OCI-LY1 (cell line): ENCODE data around the gene APLP2.

ENCODE experiments used
- CTCF ChIP-seq: fragments of 200-600 bp; sonication (generic), shearing (Covaris generic); IDR thresholded peaks from 2 replicates; pipeline ENCODE4 v1.5.1; 2017; ENCODE audit warnings: mild to moderate bottlenecking, antibody characterized with exemption, low read length, moderate library complexity, mixed read lengths
- EZH2 ChIP-seq: fragments of 200-600 bp; sonication (generic), shearing (Covaris generic); IDR thresholded peaks from 2 replicates; pipeline ENCODE4 v1.8.0; 2017; ENCODE audit warnings: borderline replicate concordance, mixed run types, mild to moderate bottlenecking, antibody characterized with exemption, low read length, moderate library complexity, mixed read lengths

- TF ChIP-seq EZH2: no peak
- TF ChIP-seq CTCF: no peak
Measured at GRCh38 chr11:130159657-130160497, 90.2 kb downstream of the APLP2 start, which contains the start of gene ST14.
